Testis (tissue), 3 donors: ENCODE results near the gene LSP1. TPM values are rescaled to one million over a fixed set of nuclear protein-coding genes. Genes with fewer than 3 reads are reported as not detected.

ENCODE experiments used
- DNase-seq: peaks from one replicate; pipeline ENCODE4 v3.0.0-alpha.2; 2019
- H3K27ac ChIP-seq, 2 donors: fragments of 200-600 bp; sonication (generic); one replicate each; pipeline ENCODE4 v1.5.1; 2019
- H3K27me3 ChIP-seq: fragments of 200-600 bp; sonication (generic); one replicate; pipeline ENCODE4 v1.5.1; 2019
- H3K36me3 ChIP-seq: fragments of 200-600 bp; sonication (generic); one replicate; pipeline ENCODE4 v1.5.1; 2017; ENCODE audit warnings: low read depth; ENCODE audit errors: missing control alignments
- H3K4me1 ChIP-seq: fragments of 200-600 bp; sonication (generic); one replicate; pipeline ENCODE4 v1.5.1; 2019
- H3K4me3 ChIP-seq, 2 donors: fragments of 200-600 bp; sonication (generic); one replicate each; pipeline ENCODE4 v1.5.1; 2017 to 2019
- H3K9me3 ChIP-seq: fragments of 200-600 bp; sonication (generic); one replicate; pipeline ENCODE4 v1.5.1; 2017
- POLR2A ChIP-seq: fragments of 450-650 bp; IDR thresholded peaks from one replicate; pipeline ENCODE4 v1.6.1; 2017; ENCODE audit warnings: antibody characterized with exemption, mild to moderate bottlenecking, moderate library complexity
- WGBS, 2 donors: methylation state at CpG; one replicate each; pipeline ENCODE4 v1.1.5; 2018; 5-methylcytosine and 5-hydroxymethylcytosine counted together
- intact Hi-C: fragments of 100-400 bp; cut with DNase I; formaldehyde crosslinking; loops from one replicate; pipeline ENCODE4 v1.15.1; 2023; ENCODE audit warnings: low total_unique reads
- polyA plus RNA-seq: library from polyadenylated mRNA; stranded (reverse); fragments of 350-450 nt; fragmentation: Illumina TruSeq; extraction: RNeasy Lipid Tissue Mini Kit (QIAGEN cat#74804); gene quantifications from one replicate; pipeline ENCODE4 v1.2.3, GENCODE V29; 2014; ENCODE audit warnings: low read depth, low replicate concordance; ENCODE audit not compliant: insufficient read depth
- total RNA-seq, 2 donors: library from RNA; depleted of rRNA; stranded (reverse); fragments of >200 nt; gene quantifications; one replicate each; pipeline ENCODE4 v1.2.3, GENCODE V29; 2016
- TF ChIP-seq, protein P1 (sequence below), 3 experiments: fragments of 450-650 bp in 2 of 3; fragments of 200-600 bp in 1 of 3; sonication (generic) in 1 of 3; IDR thresholded peaks; one replicate each; pipeline ENCODE4 v1.5.1; 2016 to 2019; ENCODE audit warnings: antibody characterized with exemption in 3 of 3, mild to moderate bottlenecking in 2 of 3, moderate library complexity in 1 of 3

LSP1 gene
- total and polyA plus RNA-seq, 3 donors from 2014 or later = 13.0 to 50.1 (median 19.9) TPM

DNA sequence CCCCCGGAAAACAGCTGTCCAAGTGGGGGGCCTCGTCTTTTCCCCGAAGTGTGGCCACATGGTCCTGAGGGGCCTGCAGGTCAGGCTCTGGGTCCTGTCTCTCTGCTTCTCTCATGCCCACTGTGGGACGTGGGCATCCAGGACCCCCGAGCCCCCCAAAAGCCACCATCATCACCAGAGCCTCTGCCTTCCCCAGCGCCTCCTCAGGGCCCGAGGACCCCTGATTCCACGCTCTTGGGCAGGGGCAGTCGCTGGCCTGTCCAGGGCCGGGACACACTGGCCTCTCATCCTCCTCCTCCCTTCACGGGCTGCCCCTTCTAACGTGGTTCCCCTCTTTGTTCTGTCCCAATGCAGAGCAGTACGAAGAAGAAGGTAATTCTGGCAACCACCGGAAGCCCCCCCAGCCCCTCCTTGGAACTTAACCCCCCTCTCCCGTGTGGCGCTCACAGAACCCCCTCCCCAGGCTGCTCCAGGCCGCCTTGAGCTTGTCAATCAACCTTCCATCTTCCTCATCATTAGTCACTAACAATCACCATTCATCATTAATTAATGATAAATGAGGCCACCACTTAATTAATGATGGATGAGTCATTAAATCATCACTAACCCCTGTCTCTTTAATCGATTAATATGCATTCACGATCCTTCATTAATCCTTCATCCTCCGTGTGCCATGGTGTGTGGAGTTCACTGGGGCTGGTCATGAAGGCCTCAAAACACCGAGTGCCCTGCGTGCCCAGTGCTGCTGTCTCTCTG, 70.5 kb downstream of the LSP1 start:
- WGBS, 2 donors = 86 to 90% methylated on average over 20 to 22 of the region's 22 CpGs
- Histone ChIP-seq H3K4me1 (peaks cover 33% of the 10 kb centered on the region), H3K36me3 (no peaks in the 10 kb centered on the region), H3K9me3 (no peaks in the 10 kb centered on the region), H3K4me3 (no peak overlapping the region), H3K27ac (no peak overlapping the region), H3K27me3 (no peaks in the 10 kb centered on the region)
- TF ChIP-seq, protein P1, sequence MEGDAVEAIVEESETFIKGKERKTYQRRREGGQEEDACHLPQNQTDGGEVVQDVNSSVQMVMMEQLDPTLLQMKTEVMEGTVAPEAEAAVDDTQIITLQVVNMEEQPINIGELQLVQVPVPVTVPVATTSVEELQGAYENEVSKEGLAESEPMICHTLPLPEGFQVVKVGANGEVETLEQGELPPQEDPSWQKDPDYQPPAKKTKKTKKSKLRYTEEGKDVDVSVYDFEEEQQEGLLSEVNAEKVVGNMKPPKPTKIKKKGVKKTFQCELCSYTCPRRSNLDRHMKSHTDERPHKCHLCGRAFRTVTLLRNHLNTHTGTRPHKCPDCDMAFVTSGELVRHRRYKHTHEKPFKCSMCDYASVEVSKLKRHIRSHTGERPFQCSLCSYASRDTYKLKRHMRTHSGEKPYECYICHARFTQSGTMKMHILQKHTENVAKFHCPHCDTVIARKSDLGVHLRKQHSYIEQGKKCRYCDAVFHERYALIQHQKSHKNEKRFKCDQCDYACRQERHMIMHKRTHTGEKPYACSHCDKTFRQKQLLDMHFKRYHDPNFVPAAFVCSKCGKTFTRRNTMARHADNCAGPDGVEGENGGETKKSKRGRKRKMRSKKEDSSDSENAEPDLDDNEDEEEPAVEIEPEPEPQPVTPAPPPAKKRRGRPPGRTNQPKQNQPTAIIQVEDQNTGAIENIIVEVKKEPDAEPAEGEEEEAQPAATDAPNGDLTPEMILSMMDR (IDR thresholded peaks at IDR 0.05) = no peak
- DNase-seq = no peak
- intact Hi-C loops = no loop called here

DNA sequence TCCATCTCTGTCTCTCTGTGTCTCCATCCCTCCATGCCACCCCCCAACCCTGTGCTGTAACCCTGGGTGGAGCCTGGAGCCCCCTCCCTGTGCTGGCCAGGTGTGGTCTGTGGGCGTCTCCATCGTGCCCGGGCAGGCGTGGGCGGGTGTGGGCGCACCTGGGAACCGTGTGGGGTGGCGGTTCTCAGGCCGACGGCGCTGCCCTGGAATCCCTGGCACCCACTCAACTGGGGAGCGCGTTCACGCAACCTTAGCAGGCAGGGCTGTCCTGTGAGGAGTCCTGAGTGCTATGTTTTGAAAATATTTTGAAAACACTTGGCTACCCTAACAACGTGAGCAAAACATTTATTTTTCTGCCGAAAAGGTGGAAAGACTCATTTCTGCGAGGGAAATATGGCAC, 71.3 kb downstream of the LSP1 start:
- Histone ChIP-seq H3K27ac (peak overlapping the region in 1 of 2 donors; percentile 19), H3K9me3 (no peaks in the 10 kb centered on the region), H3K4me1 (peaks cover 33% of the 10 kb centered on the region), H3K27me3 (no peaks in the 10 kb centered on the region), H3K36me3 (no peaks in the 10 kb centered on the region), H3K4me3 (no peak overlapping the region)
- no peak for DNase-seq
- 69 to 79% methylated on average over 17 of the region's 17 CpGs for WGBS, 2 donors
- TF ChIP-seq, protein P1 (IDR thresholded peaks at IDR 0.05) = no peak
- TF ChIP-seq POLR2A = no peak
- intact Hi-C loops = no loop called here

DNA sequence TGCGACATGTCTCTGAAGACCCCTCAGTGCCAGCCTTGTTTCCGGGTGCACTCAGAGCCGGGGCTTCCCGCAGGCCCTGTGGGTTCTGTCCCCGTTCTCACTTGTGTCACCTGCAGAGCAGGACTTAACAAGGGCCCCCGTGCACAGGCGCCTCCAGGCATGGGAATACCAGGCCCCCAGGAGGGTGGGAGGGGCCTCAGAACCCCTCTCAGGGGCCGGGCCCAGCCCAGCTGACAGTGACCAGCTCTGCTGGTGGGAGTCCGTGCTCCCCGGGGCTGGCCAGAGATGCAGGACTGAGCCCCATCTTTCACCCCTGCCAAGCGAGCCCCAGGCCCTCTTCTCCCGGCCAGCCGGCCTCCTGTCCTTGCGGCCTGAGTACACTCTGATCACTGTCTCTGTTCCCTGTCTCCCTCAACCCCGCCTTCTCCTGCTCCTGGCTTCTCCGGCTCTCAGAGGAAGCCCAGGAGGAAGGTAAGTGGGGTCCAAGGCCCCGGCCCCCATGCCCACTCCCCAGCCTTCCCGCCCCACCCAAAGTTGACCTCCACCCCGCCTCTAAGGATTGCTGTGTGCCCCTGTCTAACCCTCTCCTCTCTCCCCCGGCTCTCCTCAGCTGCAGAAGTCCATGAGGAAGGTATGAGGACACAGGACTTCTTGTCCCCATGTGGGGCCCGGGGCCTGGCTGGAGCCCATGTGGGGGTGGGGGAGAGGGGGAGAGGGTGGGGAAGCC, 71.9 kb downstream of the LSP1 start:
- Histone ChIP-seq H3K9me3 (no peaks in the 10 kb centered on the region), H3K27ac (peak overlapping the region in 1 of 2 donors; percentile 19), H3K4me1 (peaks cover 35% of the 10 kb centered on the region), H3K4me3 (no peak overlapping the region), H3K27me3 (no peaks in the 10 kb centered on the region), H3K36me3 (no peaks in the 10 kb centered on the region)
- no peak for DNase-seq
- TF ChIP-seq POLR2A = no peak
- TF ChIP-seq, protein P1 (IDR thresholded peaks at IDR 0.05) = no peak
- intact Hi-C loops = no loop called here
- WGBS, 2 donors = 78 to 81% methylated on average over 16 to 21 of the region's 21 CpGs

DNA sequence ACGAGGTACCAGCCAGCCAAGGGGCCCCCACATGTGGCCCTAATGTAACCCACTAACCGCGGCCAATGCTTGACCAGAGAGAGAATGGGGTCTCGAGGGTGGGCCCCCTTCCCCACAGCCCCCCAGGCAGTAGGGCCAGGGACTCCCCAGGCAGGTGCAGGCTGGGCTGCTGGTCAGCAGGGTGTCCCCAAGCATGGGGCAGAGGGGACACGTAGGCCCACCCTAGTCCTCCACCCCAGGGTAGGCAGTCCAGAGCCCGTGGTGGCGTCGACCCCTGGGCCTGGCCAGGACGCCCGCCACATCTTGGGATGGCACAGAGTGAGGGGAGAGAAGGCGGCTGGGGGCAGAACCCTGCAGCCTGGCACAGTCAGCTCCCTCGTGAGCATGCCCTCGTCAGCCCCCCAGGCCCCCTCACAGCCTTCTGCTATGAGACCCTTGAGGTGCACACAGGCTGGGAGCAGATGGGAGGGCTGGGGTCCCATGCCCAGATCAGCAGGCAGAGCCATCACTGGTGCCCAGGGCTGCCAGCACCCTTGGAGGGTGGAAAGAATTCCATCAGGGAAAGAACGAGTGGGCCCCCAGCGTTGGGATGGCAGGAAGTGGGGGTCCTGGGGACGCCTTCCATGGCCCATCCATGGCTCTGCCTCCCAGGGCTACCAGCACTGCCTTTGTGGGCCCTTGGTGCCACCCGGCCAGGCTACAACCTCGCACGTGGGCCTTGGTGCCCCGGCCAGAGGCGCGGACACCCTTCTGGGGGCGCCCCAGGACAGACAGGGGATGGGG, 72.7 kb downstream of the LSP1 start:
- Histone ChIP-seq H3K4me1 (peaks cover 42% of the 10 kb centered on the region), H3K9me3 (no peaks in the 10 kb centered on the region), H3K27ac (no peak overlapping the region), H3K4me3 (no peak overlapping the region), H3K36me3 (no peaks in the 10 kb centered on the region), H3K27me3 (no peaks in the 10 kb centered on the region)
- TF ChIP-seq POLR2A = no peak
- TF ChIP-seq, protein P1 (IDR thresholded peaks at IDR 0.05) = no peak
- 91 to 94% methylated on average over 13 to 23 of the region's 23 CpGs for WGBS, 2 donors
- DNase-seq = no peak
- intact Hi-C loops = no loop called here
